Measurements from ENCODE around the gene SPECC1L. TPM values are rescaled to one million over a fixed set of nuclear protein-coding genes. Genes with fewer than 3 reads are reported as not detected.

SPECC1L gene
- total RNA-seq, 1 donor from 2014 or later, result 74.0 TPM

DNA sequence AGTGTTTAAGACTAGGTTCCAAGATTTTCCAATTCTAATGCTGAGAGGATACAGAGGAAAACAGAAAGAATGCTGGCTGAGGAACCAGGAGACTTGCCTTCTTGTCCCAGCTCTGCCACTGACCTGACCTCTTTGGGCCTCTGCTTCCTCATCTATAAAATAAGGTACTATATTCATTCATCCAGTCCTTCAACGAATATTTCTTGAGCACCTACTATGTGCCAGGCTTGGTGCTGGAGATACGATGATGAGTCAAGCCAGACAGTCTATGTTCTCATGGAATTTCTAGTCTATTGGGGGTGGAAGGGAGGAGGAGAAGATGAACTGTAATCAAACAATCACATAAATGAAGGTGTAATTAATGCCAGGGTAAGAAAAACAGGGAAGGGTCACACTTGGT, 196.7 kb downstream of the SPECC1L start:
- DNase-seq (ENCODE audit: low read depth in 2 of 2), result no peak

Other genes starting within 250 kb of the SPECC1L start
- gene SUSD2, start 89.3 kb upstream of the SPECC1L start, total RNA-seq, result 0.20 and 0.22 TPM in 2 replicates
- gene GGT5, start 25.7 kb upstream of the SPECC1L start, total RNA-seq, result 1.8 and 7.4 TPM in 2 replicates
- gene ADORA2A, start 156.8 kb downstream of the SPECC1L start, total RNA-seq, result 3.8 and 7.0 TPM in 2 replicates
- under 0.01 TPM in 1 of 2 replicates, not detected in the other for gene UPB1, start 224.5 kb downstream of the SPECC1L start, total RNA-seq